Measurements from ENCODE around the gene CENPU.
"Not testable (repeated sequence)": the region's sequence is repeated elsewhere in the genome, so short reads cannot be mapped to it uniquely, and the experiment has no call there.

Gene CENPU

GRCh38 chr4:184751585-184751956 lies 17.7 kb upstream of the CENPU start:
- no peak for DNase-seq

GRCh38 chr4:184750926-184751584 lies 17.2 kb upstream of the CENPU start:
- DNase-seq, result no peak

- DNase-seq, result no peak
These were observed 14.4 kb upstream of the CENPU start for GRCh38 chr4:184748251-184748652.

DNA sequence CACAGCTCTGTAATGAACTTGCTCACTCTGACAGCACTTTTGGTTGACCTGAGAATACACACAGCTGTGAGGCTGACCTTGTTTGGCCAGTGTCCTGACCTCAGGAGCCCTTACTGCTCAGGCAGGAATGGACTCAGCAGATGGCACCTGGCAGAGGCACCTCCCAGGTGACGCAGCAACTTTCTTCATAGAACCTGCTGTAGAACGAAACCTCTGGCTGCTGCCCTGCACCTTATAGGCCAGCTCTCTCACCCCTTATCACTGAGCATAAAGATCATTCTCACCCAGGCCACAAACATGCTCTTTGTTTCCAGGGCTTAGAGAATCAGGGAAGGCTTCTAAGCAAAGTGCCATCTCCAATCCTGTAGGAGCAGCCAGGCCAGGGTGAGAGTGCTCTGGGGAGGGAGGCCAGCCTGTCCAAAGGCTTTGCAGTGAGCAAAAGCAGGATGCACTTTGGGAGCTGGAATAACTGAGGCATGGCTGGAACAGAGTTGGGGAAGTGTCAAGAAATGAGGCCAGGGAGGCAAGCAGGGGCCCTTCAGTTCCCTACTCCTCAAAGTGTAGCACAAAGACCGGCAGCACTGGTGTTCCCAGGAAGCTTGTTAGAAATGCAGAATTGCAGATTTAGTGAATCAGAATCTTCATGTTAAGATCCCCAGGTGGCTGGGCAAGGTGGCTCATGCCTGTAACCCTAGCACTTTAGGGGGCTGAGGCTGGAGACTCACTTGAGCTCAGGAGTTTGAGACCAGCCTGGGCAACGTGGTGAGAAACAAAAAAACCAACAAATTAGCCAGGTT lies 13.3 kb upstream of the CENPU start:
- no peak for DNase-seq

DNA sequence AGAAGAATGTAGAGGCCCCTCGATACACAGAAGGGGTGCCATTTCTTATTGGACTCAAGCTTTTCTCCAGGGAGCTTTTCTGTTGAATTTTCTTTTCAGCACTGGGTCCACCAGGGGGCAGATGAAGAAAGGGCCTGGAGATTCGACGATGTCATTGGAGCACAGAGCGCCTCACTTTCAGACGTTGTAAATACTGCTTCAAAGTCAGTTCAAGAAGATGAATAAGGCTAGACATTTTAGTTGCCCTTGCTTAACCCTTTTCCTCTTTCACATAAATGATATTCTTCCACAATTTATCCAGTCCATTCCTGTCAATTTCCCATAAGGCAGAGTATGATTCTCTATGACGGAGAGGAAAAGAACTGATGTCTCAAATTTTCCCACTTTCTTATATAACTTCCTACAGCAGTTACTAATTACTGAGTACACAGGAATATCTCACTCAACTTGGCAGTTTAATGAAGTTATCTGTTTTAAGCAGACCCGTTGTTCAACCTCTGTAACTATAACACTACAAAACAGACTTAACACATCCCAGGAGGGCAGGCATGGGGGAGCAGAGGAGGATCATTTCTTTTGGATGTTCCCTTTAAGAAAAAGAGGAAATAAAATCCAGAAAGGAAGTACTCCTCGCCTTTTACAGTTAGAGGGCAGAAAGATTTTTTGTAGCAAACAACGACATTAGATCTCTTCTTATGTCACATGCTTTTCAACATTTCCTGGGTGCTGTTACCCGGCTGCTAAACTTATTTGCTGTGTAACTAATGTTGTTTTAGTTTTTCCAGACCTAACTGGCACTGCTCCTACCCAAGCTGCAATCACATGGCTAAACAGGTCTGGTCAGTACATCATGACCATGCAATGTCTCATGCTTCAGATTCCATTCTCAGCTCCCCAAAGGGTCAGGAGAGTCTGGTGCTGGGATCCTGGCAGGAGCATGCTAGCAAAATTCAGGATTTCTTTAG lies 12.2 kb upstream of the CENPU start:
- peak; percentile 66 for DNase-seq

- DNase-seq, result no peak
These were observed 10.3 kb upstream of the CENPU start for GRCh38 chr4:184744236-184744635.

DNA sequence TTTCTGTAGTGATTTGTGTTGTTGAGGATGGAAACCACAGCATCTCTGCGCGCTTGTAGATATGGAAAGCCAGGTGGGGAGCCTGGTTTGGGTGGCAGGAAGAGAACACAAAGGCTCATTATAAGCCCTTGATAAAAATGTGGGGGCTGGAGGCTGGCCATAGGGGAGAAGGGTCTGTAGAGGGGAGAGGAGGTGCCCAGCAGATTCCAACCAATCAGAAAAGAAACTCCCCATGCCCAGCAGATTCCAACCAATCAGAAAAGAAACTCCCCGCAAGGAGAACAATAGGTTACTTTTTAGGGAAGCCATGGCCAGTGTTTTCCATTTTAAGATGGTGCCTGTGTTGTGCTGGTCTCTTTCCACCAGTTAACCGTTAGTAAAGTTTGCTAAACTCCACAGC lies 9.8 kb upstream of the CENPU start:
- no peak for DNase-seq

DNA sequence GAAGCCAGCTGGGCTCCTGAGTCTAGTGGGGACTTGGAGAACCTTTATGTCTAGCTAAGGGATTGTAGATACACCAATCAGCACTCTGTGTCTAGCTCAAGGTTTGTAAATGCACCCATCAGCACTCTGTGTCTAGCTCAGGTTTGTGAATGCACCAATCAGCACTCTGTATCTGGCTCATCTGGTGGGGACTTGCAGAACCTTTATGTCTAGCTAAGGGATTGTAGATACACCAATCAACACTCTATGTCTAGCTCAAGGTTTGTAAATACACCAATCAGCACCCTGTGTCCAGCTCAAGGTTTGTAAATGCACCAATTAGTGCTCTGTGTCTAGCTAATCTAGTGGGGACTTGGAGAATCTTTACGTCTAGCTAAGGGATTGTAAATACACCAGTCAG lies 7.8 kb upstream of the CENPU start:
- not testable (repeated sequence) for DNase-seq

GRCh38 chr4:184740980-184741391 lies 7.1 kb upstream of the CENPU start:
- DNase-seq, result no peak

DNA sequence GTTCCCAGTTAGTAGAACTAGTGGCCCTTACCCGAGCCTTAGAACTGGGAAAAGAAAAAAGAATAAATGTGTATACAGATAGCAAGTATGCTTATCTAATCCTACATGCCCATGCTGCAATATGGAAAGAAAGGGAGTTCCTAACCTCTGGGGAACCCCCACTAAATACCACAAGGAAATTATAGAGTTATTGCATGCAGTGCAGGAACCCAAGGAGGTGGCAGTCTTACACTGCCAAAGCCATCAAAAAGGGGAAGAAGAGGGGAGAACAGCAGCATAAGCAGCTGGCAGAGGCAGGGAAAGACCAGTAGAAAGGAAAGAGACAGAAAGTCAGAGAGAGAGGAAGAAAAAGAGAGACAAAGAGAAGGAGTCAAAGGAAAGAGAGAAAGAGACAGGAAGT lies 5.7 kb upstream of the CENPU start:
- not testable (repeated sequence) for DNase-seq

GRCh38 chr4:184734758-184735157 lies 862 bp upstream of the CENPU start:
- no peak for DNase-seq

- no peak for DNase-seq
These were observed 1.8 kb downstream of the CENPU start for GRCh38 chr4:184732126-184732525.

DNA sequence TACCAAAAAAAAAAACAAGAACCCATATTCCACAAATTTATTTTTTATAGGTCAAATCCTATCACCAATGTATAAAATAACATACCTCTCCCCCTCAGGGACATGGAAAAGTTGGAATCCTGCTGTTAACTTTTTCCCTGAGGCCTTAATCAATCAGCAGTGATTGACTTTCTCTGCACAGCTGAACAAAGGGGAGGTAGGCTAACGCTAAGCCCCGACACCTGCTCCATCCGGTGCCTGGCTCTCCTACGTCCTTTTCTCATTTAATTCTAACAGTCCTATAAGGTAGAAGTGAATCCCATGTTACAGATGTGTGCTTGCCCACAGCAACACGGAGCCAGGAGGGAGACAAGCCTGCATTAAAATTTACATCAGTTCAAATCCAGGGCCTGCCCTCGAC lies 2.8 kb downstream of the CENPU start:
- DNase-seq, result no peak

- no peak for DNase-seq
These were observed 4.0 kb downstream of the CENPU start for GRCh38 chr4:184729946-184730345.

DNA sequence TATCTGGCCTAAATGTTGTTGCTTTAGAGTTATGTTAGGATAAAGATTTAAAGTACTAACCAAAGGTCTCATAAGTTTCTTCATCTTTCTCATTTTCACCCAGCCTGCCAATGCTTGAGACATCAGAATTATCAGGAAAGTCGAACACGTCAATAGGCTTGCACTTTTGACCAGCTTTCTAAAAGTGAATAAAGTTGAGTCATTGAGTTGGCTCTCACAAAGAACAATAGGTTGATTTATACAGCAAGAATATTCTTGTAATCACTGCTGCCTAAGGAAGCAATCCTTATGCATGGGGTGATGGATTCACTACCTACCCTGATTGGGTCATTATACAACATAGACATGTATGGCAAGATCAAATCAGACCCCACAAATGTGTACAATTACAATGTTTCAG lies 5.0 kb downstream of the CENPU start:
- no peak for DNase-seq

DNA sequence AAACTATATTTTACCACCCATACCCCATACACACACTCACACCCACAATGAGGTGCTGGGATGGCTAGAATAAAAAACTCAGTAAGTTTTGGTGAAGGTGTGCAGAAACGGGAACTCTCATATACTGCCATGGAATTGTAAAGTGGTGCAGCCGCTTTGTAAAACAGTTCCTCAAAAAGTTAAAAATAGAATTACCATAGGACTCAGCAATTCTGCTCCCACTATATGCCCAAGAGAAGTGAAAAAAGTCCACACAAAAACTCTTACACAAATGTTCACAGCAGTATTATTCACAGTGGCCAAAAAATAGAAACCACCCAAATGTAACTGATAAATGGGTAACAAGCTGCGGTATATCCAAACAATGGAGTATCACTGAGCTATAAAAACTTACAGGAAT lies 6.5 kb downstream of the CENPU start:
- no peak for DNase-seq

GRCh38 chr4:184722798-184723197 lies 11.1 kb downstream of the CENPU start:
- DNase-seq, result no peak

DNA sequence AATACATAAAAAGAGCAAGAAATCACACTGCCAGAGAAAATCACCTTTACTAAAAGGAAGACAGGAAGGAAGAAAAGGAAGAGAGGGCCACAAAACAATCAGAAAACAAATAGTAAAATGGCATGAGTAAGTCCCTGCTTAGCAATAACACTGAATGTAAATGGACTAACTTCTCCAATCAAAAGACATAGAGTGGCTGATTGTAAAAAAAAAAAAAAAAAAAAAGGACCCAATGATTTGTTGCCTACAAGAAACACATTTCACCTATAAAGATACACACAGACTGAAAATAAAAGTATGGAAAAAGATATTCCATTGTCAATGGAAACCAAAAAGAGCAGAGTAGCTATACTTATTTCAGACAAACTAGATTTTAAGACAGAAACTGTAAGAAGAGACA lies 12.6 kb downstream of the CENPU start:
- DNase-seq, result no peak

DNA sequence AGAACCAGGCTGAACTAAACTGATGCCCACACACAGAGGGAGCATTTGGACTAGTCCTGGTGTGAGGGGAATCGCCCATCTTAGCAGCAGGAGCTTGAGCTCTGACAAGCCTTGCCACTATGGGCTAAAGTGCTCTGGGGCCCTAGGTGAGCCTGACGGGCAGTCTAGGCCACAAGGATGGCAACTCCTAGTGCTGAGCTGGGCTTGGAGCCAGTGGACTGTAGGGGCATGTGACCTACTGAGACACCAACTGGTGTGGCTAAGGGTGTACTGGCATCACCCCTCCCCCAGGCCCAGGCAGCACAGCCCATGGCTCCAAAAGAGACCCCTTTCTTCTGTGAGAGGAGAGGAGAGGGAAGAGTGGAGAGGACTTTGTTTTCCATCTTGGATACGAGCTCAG lies 14.5 kb downstream of the CENPU start:
- no peak for DNase-seq

- no peak for DNase-seq
These were observed 18.4 kb downstream of the CENPU start for GRCh38 chr4:184715526-184715925.

- no peak for DNase-seq
These were observed 20.0 kb downstream of the CENPU start for GRCh38 chr4:184713887-184714286.

- no peak for DNase-seq
These were observed 21.6 kb downstream of the CENPU start for GRCh38 chr4:184712322-184712721.

GRCh38 chr4:184706453-184706852 lies 27.4 kb downstream of the CENPU start:
- DNase-seq, result no peak

DNA sequence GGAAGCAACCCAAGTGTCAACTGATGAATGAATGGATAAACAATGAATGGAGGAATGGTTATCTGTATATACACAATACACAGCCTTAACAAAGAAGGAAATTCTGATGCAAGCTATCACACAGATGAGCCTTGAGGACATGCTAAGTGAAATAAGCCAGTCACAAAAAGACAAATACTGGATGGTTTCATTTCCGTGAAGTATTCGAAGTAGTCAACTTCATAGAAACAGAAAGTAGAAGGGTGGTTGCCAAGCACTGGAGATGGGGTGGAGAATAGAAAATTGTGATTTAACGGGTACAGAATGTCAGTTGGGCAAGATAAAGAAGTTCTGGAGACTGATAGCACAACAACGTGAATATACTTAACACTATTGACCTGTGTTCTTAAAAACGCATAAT lies 28.2 kb downstream of the CENPU start:
- DNase-seq, result no peak

Measured in CD4-positive, alpha-beta T cell treated with Interleukin-15 for 1 hour (primary cell).